GM12878 (cell line): ENCODE results near the gene PAF1. TPM values are rescaled to one million over a fixed set of nuclear protein-coding genes. Genes with fewer than 3 reads are reported as not detected.

ENCODE experiments used
- ATAC-seq: fragments of 200-7000 bp; cut with Tn5 transposase; 3 replicates; pipeline ENCODE4 v1.9.1; 2020; ENCODE audit warnings: mild to moderate bottlenecking, moderate library complexity
- BruUV-seq: library from RNA; stranded (reverse); fragments of 400-500 nt; replicated peaks from 2 replicates; lab custom pipeline; 2021; lab: Mats Ljungman, UMichigan
- CTCF ChIA-PET: fragments of 300-600 bp; sonication (Branson Sonifier 250); formaldehyde crosslinking; extraction: SDS; loops from one replicate; lab custom pipeline; 2021; ENCODE audit warnings: inconsistent platforms; lab: Yijun Ruan, JAX
- POLR2A ChIA-PET: fragments of 350-600 bp; formaldehyde crosslinking; extraction: SDS; loops from one replicate; lab custom pipeline; 2021; ENCODE audit warnings: inconsistent platforms; lab: Charles Lee
- RAD21 ChIA-PET: fragments of 300-600 bp; sonication (Branson Sonifier 250); formaldehyde crosslinking; loops from one replicate; lab custom pipeline; 2023; ENCODE audit warnings: antibody characterized with exemption; ENCODE audit not compliant: unreplicated experiment; lab: Charles Lee
- SMC1A ChIA-PET: fragments of 300-600 bp; sonication (Branson Sonifier 250); formaldehyde crosslinking; loops from one replicate; lab custom pipeline; 2023; ENCODE audit not compliant: unreplicated experiment, uncharacterized antibody; lab: Charles Lee
- DNase-seq: peaks from one replicate; pipeline ENCODE4 v3.0.0-alpha.2; 2011; ENCODE audit warnings: low read depth, low spot score
- FAIRE-seq: peaks from 3 replicates; lab custom pipeline; 2011; peaks lifted over from hg19 to GRCh38; lab: Jason Lieb, UNC
- H2AFZ ChIP-seq: 2 replicates; pipeline ENCODE4 v1.6.0; 2011; ENCODE audit warnings: low read depth, low read length, control low read depth; ENCODE audit not compliant: control insufficient read depth
- H3K27ac ChIP-seq: 2 replicates; pipeline ENCODE4 v1.5.1; 2011; ENCODE audit warnings: control low read depth; ENCODE audit not compliant: control insufficient read depth, insufficient read depth
- H3K27me3 ChIP-seq, 2 experiments: replicated peaks in 1 of 2; 2 replicates each; pipeline versions ENCODE4 v1.6.0 to v1.6.1; 2011; ENCODE audit warnings: low read length in 1 of 2; ENCODE audit not compliant: control insufficient read depth in 2 of 2, insufficient read depth in 2 of 2
- H3K36me3 ChIP-seq, 2 experiments: 2 replicates each; pipeline ENCODE4 v1.5.1; 2011; ENCODE audit warnings: low read length in 1 of 2; ENCODE audit not compliant: control insufficient read depth in 2 of 2, insufficient read depth in 2 of 2
- H3K4me1 ChIP-seq: 2 replicates; pipeline ENCODE4 v1.6.1; 2011; ENCODE audit warnings: mild to moderate bottlenecking, low read length, moderate library complexity, mixed read lengths; ENCODE audit not compliant: control insufficient read depth, insufficient read depth
- H3K4me2 ChIP-seq: 2 replicates; pipeline ENCODE4 v1.6.0; 2011; ENCODE audit warnings: control low read depth; ENCODE audit not compliant: control insufficient read depth, insufficient read depth
- H3K4me3 ChIP-seq: fragments of 200-600 bp; sonication (generic); 2 replicates; pipeline ENCODE4 v1.5.1; 2016
- H3K79me2 ChIP-seq: 2 replicates; pipeline ENCODE4 v1.6.0; 2011; ENCODE audit warnings: low read length; ENCODE audit not compliant: control insufficient read depth, insufficient read depth
- H3K9ac ChIP-seq: 2 replicates; pipeline ENCODE4 v1.8.0; 2011; ENCODE audit warnings: low read length, control low read depth, mixed read lengths; ENCODE audit not compliant: control insufficient read depth, insufficient read depth
- H3K9me3 ChIP-seq: replicated peaks from 3 replicates; pipeline ENCODE4 v1.5.1; 2011; ENCODE audit warnings: mild to moderate bottlenecking, low read length; ENCODE audit not compliant: control insufficient read depth, insufficient read depth
- H4K20me1 ChIP-seq: 2 replicates; pipeline ENCODE4 v1.6.0; 2011; ENCODE audit not compliant: control insufficient read depth, insufficient read depth
- ASH2L ChIP-seq: fragments of 300-600, 200-600 bp; sonication (generic); IDR thresholded peaks from 2 replicates; pipeline ENCODE4 v1.6.1; 2017; ENCODE audit warnings: low read depth, mild to moderate bottlenecking, borderline replicate concordance
- BMI1 ChIP-seq: fragments of 450-650 bp; IDR thresholded peaks from 2 replicates; pipeline ENCODE4 v1.6.1; 2016; ENCODE audit warnings: mild to moderate bottlenecking, moderate library complexity, borderline replicate concordance
- CTCF ChIP-seq, 3 experiments: IDR thresholded peaks in 2 of 3; conservative IDR thresholded peaks in 1 of 3; 2 replicates each; pipeline ENCODE4 v1.5.1; 2011; ENCODE audit warnings: low read depth in 3 of 3, low read length in 3 of 3, mild to moderate bottlenecking in 3 of 3, control low read depth in 2 of 3, moderate library complexity in 2 of 3, inconsistent platforms in 1 of 3, mixed read lengths in 1 of 3; ENCODE audit not compliant: control insufficient read depth in 2 of 3, insufficient read depth in 1 of 3; ENCODE audit errors: extremely low read depth in 1 of 3
- NFIC ChIP-seq: IDR thresholded peaks from 2 replicates; pipeline ENCODE4 v1.6.1; 2012; ENCODE audit warnings: low read depth, mild to moderate bottlenecking, inconsistent platforms, low read length, moderate library complexity
- NR2C2 ChIP-seq: IDR thresholded peaks from 2 replicates; pipeline ENCODE4 v1.6.1; 2011; ENCODE audit warnings: borderline replicate concordance, low read depth; ENCODE audit not compliant: control insufficient read depth, insufficient read length
- RCOR1 ChIP-seq: conservative IDR thresholded peaks from 2 replicates; pipeline ENCODE4 v1.6.1; 2012; ENCODE audit warnings: low read depth, low read length, improper control_type of control experiment
- TCF12 ChIP-seq: IDR thresholded peaks from 2 replicates; pipeline ENCODE4 v1.6.1; 2011; ENCODE audit warnings: low read depth, mild to moderate bottlenecking, low read length
- TCF7 ChIP-seq: IDR thresholded peaks from 2 replicates; pipeline ENCODE4 v1.6.1; 2014; ENCODE audit warnings: antibody characterized with exemption, borderline replicate concordance
- ZNF622 ChIP-seq: fragments of 450-650 bp; IDR thresholded peaks from 2 replicates; pipeline ENCODE4 v1.6.1; 2017; ENCODE audit warnings: mild to moderate bottlenecking, inconsistent platforms
- WGBS: methylation state at CpG from one replicate; pipeline ENCODE4 v1.1.6; 2016; ENCODE audit warnings: low lambda C conversion rate; ENCODE audit not compliant: insufficient replicate concordance, insufficient coverage; ENCODE audit errors: missing lambda C conversion rate; 5-methylcytosine and 5-hydroxymethylcytosine counted together
- in situ Hi-C: fragments of 300-500 bp; cut with MboI; formaldehyde crosslinking; loops from 9 replicates; pipeline ENCODE4 v1.14.3; 2018; ENCODE audit warnings: mixed read lengths
- intact Hi-C: fragments of 100-400 bp; cut with micrococcal nuclease; formaldehyde crosslinking; loops from one replicate; pipeline ENCODE4 v1.14.2; 2022; ENCODE audit not compliant: unreplicated experiment
- polyA plus RNA-seq, 11 experiments: library from polyadenylated mRNA; depleted of rRNA in 4 of 11; unstranded in 6 of 11; stranded (reverse) in 5 of 11; fragments of >200 nt; fragmentation: Nextera tagmentation in 4 of 11; fragmentation: Illumina TruSeq in 1 of 11; extraction: Ambion mirVana in 4 of 11; extraction: Trizol in 1 of 11; gene quantifications; 1 replicate in 1 of 11; 2 replicates in 10 of 11; pipeline versions ENCODE4 v1.2.1 to v1.2.3, GENCODE V29; 2011 to 2016; ENCODE audit warnings: inconsistent platforms in 2 of 11, missing spikeins in 2 of 11, low read depth in 1 of 11
- total RNA-seq, 4 experiments: library from RNA; depleted of rRNA in 3 of 4; stranded (reverse); fragments of >200 nt in 3 of 4; fragmentation: Illumina TruSeq in 1 of 4; extraction: Trizol in 1 of 4; gene quantifications; 2 replicates each; pipeline versions ENCODE4 v1.2.1 to v1.2.3, GENCODE V29; 2013 to 2021
- TF ChIP-seq, protein P1 (sequence below): IDR thresholded peaks from 2 replicates; pipeline ENCODE4 v1.6.1; 2012; ENCODE audit warnings: low read depth, low read length, improper control_type of control experiment
- TF ChIP-seq, protein P2 (sequence below): fragments of 450-650 bp; formaldehyde crosslinking; IDR thresholded peaks from 2 replicates; pipeline ENCODE4 v1.4.0; 2022; ENCODE audit warnings: mild to moderate bottlenecking, moderate library complexity

The PAF1 gene
- total and polyA plus RNA-seq, 10 of the 15 experiments (the other 5 are each of a cell fraction or from before 2014, with no cell fraction given): 1.7 to 45.8 (median 39.6) TPM

GRCh38 chr19:39388657-39389056, 2.2 kb downstream of the PAF1 start:
- no peak for FAIRE-seq
- no peak for DNase-seq
- intact Hi-C loops (no loop called here), in situ Hi-C loops (no loop called here)
- Histone ChIP-seq H3K4me2 (no peak overlapping the region), H3K27me3 (no peaks in the 10 kb centered on the region), H2AFZ (no peak overlapping the region), H3K36me3 (peaks cover 5 to 28% of the 10 kb centered on the region in 2 experiments), H4K20me1 (no peaks in the 10 kb centered on the region), H3K79me2 (peaks cover 28% of the 10 kb centered on the region), H3K4me3 (no peak overlapping the region), H3K4me1 (peaks cover 10% of the 10 kb centered on the region), H3K9me3 (no peaks in the 10 kb centered on the region), H3K9ac (no peak overlapping the region), H3K27ac (no peak overlapping the region)
- CTCF ChIA-PET: interaction anchor here (0.5 kb wide), 1 partner anchor 119 kb away, joined by 5 read pairs; no protein-coding TSS in a partner anchor
- SMC1A ChIA-PET: no interaction called here
- ATAC-seq: no peak
- TSS peak; percentile 71 for BruUV-seq
- no peak for TF ChIP-seq CTCF (IDR thresholded peaks at IDR 0.05 in 2 of 3, conservative IDR thresholded peaks at IDR 0.05 in 1 of 3; ENCODE audit: control insufficient read depth in 2 of 3, extremely low read depth in 1 of 3, insufficient read depth in 1 of 3, low read depth in 3 of 3, low read length in 3 of 3)
- no peak for TF ChIP-seq RCOR1
- no peak for TF ChIP-seq NR2C2
- TF ChIP-seq ZNF622: no peak
- TF ChIP-seq, protein P1, sequence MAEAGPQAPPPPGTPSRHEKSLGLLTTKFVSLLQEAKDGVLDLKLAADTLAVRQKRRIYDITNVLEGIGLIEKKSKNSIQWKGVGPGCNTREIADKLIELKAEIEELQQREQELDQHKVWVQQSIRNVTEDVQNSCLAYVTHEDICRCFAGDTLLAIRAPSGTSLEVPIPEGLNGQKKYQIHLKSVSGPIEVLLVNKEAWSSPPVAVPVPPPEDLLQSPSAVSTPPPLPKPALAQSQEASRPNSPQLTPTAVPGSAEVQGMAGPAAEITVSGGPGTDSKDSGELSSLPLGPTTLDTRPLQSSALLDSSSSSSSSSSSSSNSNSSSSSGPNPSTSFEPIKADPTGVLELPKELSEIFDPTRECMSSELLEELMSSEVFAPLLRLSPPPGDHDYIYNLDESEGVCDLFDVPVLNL: no peak
- TF ChIP-seq, protein P2, sequence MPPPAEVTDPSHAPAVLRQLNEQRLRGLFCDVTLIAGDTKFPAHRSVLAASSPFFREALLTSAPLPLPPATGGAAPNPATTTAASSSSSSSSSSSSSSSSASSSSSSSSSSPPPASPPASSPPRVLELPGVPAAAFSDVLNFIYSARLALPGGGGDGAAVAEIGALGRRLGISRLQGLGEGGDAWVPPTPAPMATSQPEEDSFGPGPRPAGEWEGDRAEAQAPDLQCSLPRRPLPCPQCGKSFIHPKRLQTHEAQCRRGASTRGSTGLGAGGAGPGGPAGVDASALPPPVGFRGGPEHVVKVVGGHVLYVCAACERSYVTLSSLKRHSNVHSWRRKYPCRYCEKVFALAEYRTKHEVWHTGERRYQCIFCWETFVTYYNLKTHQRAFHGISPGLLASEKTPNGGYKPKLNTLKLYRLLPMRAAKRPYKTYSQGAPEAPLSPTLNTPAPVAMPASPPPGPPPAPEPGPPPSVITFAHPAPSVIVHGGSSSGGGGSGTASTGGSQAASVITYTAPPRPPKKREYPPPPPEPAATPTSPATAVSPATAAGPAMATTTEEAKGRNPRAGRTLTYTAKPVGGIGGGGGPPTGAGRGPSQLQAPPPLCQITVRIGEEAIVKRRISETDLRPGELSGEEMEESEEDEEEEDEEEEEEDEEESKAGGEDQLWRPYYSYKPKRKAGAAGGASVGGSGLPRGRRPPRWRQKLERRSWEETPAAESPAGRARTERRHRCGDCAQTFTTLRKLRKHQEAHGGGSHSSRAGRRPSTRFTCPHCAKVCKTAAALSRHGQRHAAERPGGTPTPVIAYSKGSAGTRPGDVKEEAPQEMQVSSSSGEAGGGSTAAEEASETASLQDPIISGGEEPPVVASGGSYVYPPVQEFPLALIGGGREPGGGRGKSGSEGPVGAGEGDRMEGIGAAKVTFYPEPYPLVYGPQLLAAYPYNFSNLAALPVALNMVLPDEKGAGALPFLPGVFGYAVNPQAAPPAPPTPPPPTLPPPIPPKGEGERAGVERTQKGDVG: no peak
- TF ChIP-seq NFIC: no peak
- TF ChIP-seq TCF7: no peak
- TF ChIP-seq ASH2L: no peak
- TF ChIP-seq BMI1: no peak
- no peak for TF ChIP-seq TCF12
- 95% methylated on average over 5 of the region's 5 CpGs for WGBS
- RAD21 ChIA-PET: no interaction called here
- POLR2A ChIA-PET: no interaction called here
